Keratinocyte (primary cell): Measurements from ENCODE around the gene ESYT3. TPM values are rescaled to one million over a fixed set of nuclear protein-coding genes. Genes with fewer than 3 reads are reported as not detected.

Experiments used
- DNase-seq: peaks from one replicate; pipeline ENCODE4 v3.0.0-alpha.2; 2011; ENCODE audit warnings: low read depth, missing footprints, low spot score
- FAIRE-seq: peaks from 2 replicates; lab custom pipeline; 2011; peaks lifted over from hg19 to GRCh38; lab: Jason Lieb, UNC
- H2AFZ ChIP-seq: 2 replicates; pipeline ENCODE4 v1.6.0; 2012; ENCODE audit warnings: low read length, control low read depth, inconsistent platforms; ENCODE audit not compliant: control insufficient read depth
- H3K27ac ChIP-seq: 2 replicates; pipeline ENCODE4 v1.5.1; 2011; ENCODE audit warnings: low read length; ENCODE audit not compliant: control insufficient read depth, insufficient read depth
- H3K27me3 ChIP-seq: 3 replicates; pipeline ENCODE4 v1.6.0; 2011; ENCODE audit warnings: low read length; ENCODE audit not compliant: control insufficient read depth, insufficient read depth; ENCODE audit errors: extremely low read depth
- H3K36me3 ChIP-seq, 2 experiments: 2 replicates in 1 of 2; 3 replicates in 1 of 2; pipeline ENCODE4 v1.5.1; 2011; ENCODE audit warnings: low read length in 2 of 2, mild to moderate bottlenecking in 1 of 2; ENCODE audit not compliant: control insufficient read depth in 2 of 2, insufficient read depth in 2 of 2; ENCODE audit errors: extremely low read depth in 1 of 2
- H3K4me1 ChIP-seq: 3 replicates; pipeline ENCODE4 v1.5.1; 2011; ENCODE audit warnings: low read length; ENCODE audit not compliant: control insufficient read depth, insufficient read depth; ENCODE audit errors: extremely low read depth
- H3K4me2 ChIP-seq: 3 replicates; pipeline ENCODE4 v1.6.0; 2011; ENCODE audit warnings: low read depth, low read length; ENCODE audit not compliant: control insufficient read depth, insufficient read depth; ENCODE audit errors: extremely low read depth
- H3K4me3 ChIP-seq, 3 experiments: fragments of 200-600 bp in 1 of 3; sonication (generic) in 1 of 3; 2 replicates in 2 of 3; 3 replicates in 1 of 3; pipeline ENCODE4 v1.5.1; 2011 to 2016; ENCODE audit warnings: low read length in 3 of 3, mild to moderate bottlenecking in 3 of 3, control low read depth in 2 of 3, inconsistent platforms in 1 of 3, low read depth in 1 of 3, mixed read lengths in 1 of 3, mixed run types in 1 of 3, moderate library complexity in 1 of 3; ENCODE audit not compliant: control insufficient read depth in 2 of 3, insufficient read depth in 2 of 3; ENCODE audit errors: extremely low read depth in 1 of 3
- H3K79me2 ChIP-seq: 2 replicates; pipeline ENCODE4 v1.6.0; 2012; ENCODE audit warnings: low read length; ENCODE audit not compliant: control insufficient read depth, insufficient read depth
- H3K9ac ChIP-seq: 3 replicates; pipeline ENCODE4 v1.6.0; 2011; ENCODE audit warnings: low read length; ENCODE audit not compliant: control insufficient read depth, insufficient read depth; ENCODE audit errors: extremely low read depth
- H3K9me1 ChIP-seq: 3 replicates; pipeline ENCODE4 v1.6.0; 2011; ENCODE audit warnings: low read length; ENCODE audit not compliant: control insufficient read depth, insufficient read depth; ENCODE audit errors: extremely low read depth
- H3K9me3 ChIP-seq: 2 replicates; pipeline ENCODE4 v1.5.1; 2012; ENCODE audit warnings: low read depth, low read length; ENCODE audit not compliant: control insufficient read depth
- H4K20me1 ChIP-seq: 3 replicates; pipeline ENCODE4 v1.6.0; 2011; ENCODE audit warnings: low read length; ENCODE audit not compliant: control insufficient read depth, insufficient read depth; ENCODE audit errors: extremely low read depth
- EZH2 ChIP-seq: IDR thresholded peaks from one replicate; pipeline ENCODE4 v1.6.1; 2012; ENCODE audit warnings: inconsistent platforms, mild to moderate bottlenecking, low read length, moderate library complexity
- dilution Hi-C: fragments of 300-500 bp; cut with MboI; formaldehyde crosslinking; loops from one replicate; pipeline ENCODE4 v1.7.0; 2020; ENCODE audit warnings: low sequenced_read_pairs; ENCODE audit not compliant: extremely low pct_ligation_motif_present
- polyA plus RNA-seq, 5 experiments: library from polyadenylated mRNA; depleted of rRNA in 3 of 5; stranded (reverse) in 3 of 5; stranded (forward) in 1 of 5; unstranded in 1 of 5; fragments of >200 nt; gene quantifications; 1 replicate in 1 of 5; 2 replicates in 3 of 5; 3 replicates in 1 of 5; pipeline versions ENCODE4 v1.2.1 to v1.2.3, GENCODE V29; 2011 to 2012; ENCODE audit warnings: missing spikeins in 2 of 5, low read depth in 1 of 5, low replicate concordance in 1 of 5
- TF ChIP-seq, protein P1 (sequence below), 3 experiments: IDR thresholded peaks in 1 of 3; conservative IDR thresholded peaks in 1 of 3; optimal IDR thresholded peaks in 1 of 3; 2 replicates in 2 of 3; 3 replicates in 1 of 3; pipeline versions ENCODE3 to v1.5.1; 2011; ENCODE audit warnings: low read length in 3 of 3, mild to moderate bottlenecking in 3 of 3, moderate library complexity in 2 of 3, control low read depth in 1 of 3, inconsistent platforms in 1 of 3; ENCODE audit not compliant: insufficient read depth in 2 of 3; ENCODE audit errors: extremely low read depth in 1 of 3

ESYT3 gene
- polyA plus RNA-seq, 1 donor (not counting 4 experiments of a cell fraction or from before 2014, with no cell fraction given): 0.62 TPM

- no peak overlapping the region for H2AFZ ChIP-seq
- no peak for FAIRE-seq
- no peak overlapping the region for H3K27ac ChIP-seq
- no peak for DNase-seq
- no peaks in the 10 kb centered on the region for H3K27me3 ChIP-seq
- dilution Hi-C loops: no loop called here
- no peaks in the 10 kb centered on the region for H3K79me2 ChIP-seq
- no peaks in the 10 kb centered on the region for H3K9me1 ChIP-seq
- no peaks in the 10 kb centered on the region for H3K36me3 ChIP-seq
- no peak overlapping the region for H3K9ac ChIP-seq
- no peak overlapping the region for H3K4me3 ChIP-seq
- peaks cover 9% of the 10 kb centered on the region for H3K4me1 ChIP-seq
- H3K4me2 ChIP-seq: no peak overlapping the region
- TF ChIP-seq, protein P1, sequence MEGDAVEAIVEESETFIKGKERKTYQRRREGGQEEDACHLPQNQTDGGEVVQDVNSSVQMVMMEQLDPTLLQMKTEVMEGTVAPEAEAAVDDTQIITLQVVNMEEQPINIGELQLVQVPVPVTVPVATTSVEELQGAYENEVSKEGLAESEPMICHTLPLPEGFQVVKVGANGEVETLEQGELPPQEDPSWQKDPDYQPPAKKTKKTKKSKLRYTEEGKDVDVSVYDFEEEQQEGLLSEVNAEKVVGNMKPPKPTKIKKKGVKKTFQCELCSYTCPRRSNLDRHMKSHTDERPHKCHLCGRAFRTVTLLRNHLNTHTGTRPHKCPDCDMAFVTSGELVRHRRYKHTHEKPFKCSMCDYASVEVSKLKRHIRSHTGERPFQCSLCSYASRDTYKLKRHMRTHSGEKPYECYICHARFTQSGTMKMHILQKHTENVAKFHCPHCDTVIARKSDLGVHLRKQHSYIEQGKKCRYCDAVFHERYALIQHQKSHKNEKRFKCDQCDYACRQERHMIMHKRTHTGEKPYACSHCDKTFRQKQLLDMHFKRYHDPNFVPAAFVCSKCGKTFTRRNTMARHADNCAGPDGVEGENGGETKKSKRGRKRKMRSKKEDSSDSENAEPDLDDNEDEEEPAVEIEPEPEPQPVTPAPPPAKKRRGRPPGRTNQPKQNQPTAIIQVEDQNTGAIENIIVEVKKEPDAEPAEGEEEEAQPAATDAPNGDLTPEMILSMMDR (optimal IDR thresholded peaks at IDR 0.05 in 1 of 3, IDR thresholded peaks at IDR 0.05 in 1 of 3, conservative IDR thresholded peaks at IDR 0.05 in 1 of 3; ENCODE audit: extremely low read depth in 1 of 3, insufficient read depth in 2 of 3, low read length in 3 of 3): no peak
- no peak for TF ChIP-seq EZH2
- no peaks in the 10 kb centered on the region for H3K9me3 ChIP-seq
- H4K20me1 ChIP-seq: no peaks in the 10 kb centered on the region
Observed at GRCh38 chr3:138457863-138458735, 23.7 kb downstream of the ESYT3 start.

DNA sequence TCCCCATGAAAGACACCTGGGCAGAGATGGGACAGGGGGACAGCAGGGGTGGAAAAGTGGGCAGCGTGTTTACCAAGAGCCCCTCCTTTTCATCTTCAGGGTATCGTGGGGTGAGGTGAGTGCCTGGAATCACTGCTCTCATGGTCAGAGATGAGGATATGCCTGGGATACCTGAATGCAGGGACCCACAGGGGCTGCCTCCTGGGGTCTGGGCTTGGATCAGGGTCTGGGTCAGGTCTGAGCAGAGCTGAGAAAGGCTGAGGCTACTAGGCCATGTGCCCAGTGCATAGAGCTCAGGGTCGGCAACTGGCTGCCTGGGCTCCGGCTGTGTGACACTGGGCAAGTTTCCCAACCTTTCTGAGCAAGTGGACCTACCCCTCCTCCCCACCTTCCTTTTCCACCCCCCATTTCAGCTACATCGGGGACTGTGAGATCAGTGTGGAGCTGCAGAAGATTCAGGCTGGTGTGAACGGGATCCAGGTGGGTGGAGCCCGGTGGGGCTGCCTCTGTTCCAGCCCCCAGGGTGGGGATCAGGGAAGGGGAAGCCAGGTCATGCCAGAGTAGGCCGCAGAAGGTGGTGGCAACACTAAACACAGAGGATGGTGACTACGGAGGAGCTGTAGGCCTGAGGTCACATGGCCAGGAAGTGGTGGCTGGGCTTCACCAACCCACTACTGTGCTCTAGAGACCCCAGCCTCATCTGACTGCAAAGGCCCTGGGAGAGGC is 24.5 kb downstream of the ESYT3 start:
- peaks cover 9% of the 10 kb centered on the region for H3K4me1 ChIP-seq
- no peak for DNase-seq
- H3K9me3 ChIP-seq: no peaks in the 10 kb centered on the region
- H3K9me1 ChIP-seq: no peaks in the 10 kb centered on the region
- no peak overlapping the region for H3K4me2 ChIP-seq
- dilution Hi-C loops: no loop called here
- no peaks in the 10 kb centered on the region for H3K27me3 ChIP-seq
- no peaks in the 10 kb centered on the region for H3K79me2 ChIP-seq
- no peak overlapping the region for H2AFZ ChIP-seq
- no peak overlapping the region for H3K27ac ChIP-seq
- no peak for TF ChIP-seq EZH2
- TF ChIP-seq, protein P1 (optimal IDR thresholded peaks at IDR 0.05 in 1 of 3, IDR thresholded peaks at IDR 0.05 in 1 of 3, conservative IDR thresholded peaks at IDR 0.05 in 1 of 3; ENCODE audit: extremely low read depth in 1 of 3, insufficient read depth in 2 of 3, low read length in 3 of 3): no peak
- no peak for FAIRE-seq
- H4K20me1 ChIP-seq: no peaks in the 10 kb centered on the region
- no peak overlapping the region for H3K4me3 ChIP-seq
- no peak overlapping the region for H3K9ac ChIP-seq
- H3K36me3 ChIP-seq: no peaks in the 10 kb centered on the region
